HCT116 (cell line): Measurements from ENCODE around the gene KATNAL2. TPM values are rescaled to one million over a fixed set of nuclear protein-coding genes. Genes with fewer than 3 reads are reported as not detected.

Experiments
- ATAC-seq: fragments of 200-7000 bp; cut with Tn5 transposase; 2 replicates; pipeline ENCODE4 v1.9.1; 2020; ENCODE audit warnings: mild to moderate bottlenecking, moderate library complexity
- BruUV-seq: library from RNA; stranded (reverse); fragments of 400-500 nt; replicated peaks from 2 replicates; lab custom pipeline; 2021; lab: Mats Ljungman, UMichigan
- CTCF ChIA-PET: fragments of 300-600 bp; sonication (Branson Sonifier 250); formaldehyde crosslinking; loops from one replicate; lab custom pipeline; 2021; ENCODE audit warnings: antibody characterized with exemption; lab: Charles Lee
- POLR2A ChIA-PET: fragments of 300-600, 350-600 bp; sonication (Branson Sonifier 250); formaldehyde crosslinking; loops from one replicate; lab custom pipeline; 2021; ENCODE audit warnings: antibody characterized with exemption; lab: Charles Lee
- RAD21 ChIA-PET, 2 experiments: fragments of 300-600 bp; sonication (Branson Sonifier 250); formaldehyde crosslinking; loops; one replicate each; lab custom pipeline; 2023; ENCODE audit warnings: low total read pairs in 2 of 2; ENCODE audit not compliant: uncharacterized antibody in 2 of 2, unreplicated experiment in 2 of 2, low non-redundant PET in 1 of 2; lab: Charles Lee
- DNase-seq: peaks from one replicate; pipeline ENCODE4 v3.0.0-alpha.2; 2010; ENCODE audit warnings: low read depth, low spot score
- H2AFZ ChIP-seq: fragments of 200-600 bp; shearing (Covaris generic), sonication (generic); 2 replicates; pipeline ENCODE4 v1.6.1; 2017; ENCODE audit warnings: low read depth, mixed run types, mixed read lengths, antibody characterized with exemption, low read length; ENCODE audit not compliant: poor library complexity, severe bottlenecking
- H3K27ac ChIP-seq: 2 replicates; pipeline ENCODE4 v1.5.1; 2012; ENCODE audit warnings: low read depth, low read length
- H3K27me3 ChIP-seq: fragments of 200-600 bp; sonication (generic); 2 replicates; pipeline ENCODE4 v1.6.1; 2016; ENCODE audit warnings: mixed run types, low read length, mixed read lengths; ENCODE audit not compliant: insufficient read depth
- H3K36me3 ChIP-seq, 2 experiments: fragments of 200-500 bp in 1 of 2; fragments of 200-600 bp in 1 of 2; sonication (Bioruptor generic) in 1 of 2; sonication (generic) in 1 of 2; 2 replicates each; pipeline versions ENCODE4 v1.5.1 to v1.6.1; 2014 to 2016; ENCODE audit warnings: low read length in 2 of 2, inconsistent platforms in 1 of 2, mixed read lengths in 1 of 2, mixed run types in 1 of 2; ENCODE audit not compliant: insufficient read depth in 2 of 2, control insufficient read depth in 1 of 2
- H3K4me1 ChIP-seq, 2 experiments: fragments of 200-600 bp in 1 of 2; sonication (generic) in 1 of 2; 2 replicates each; pipeline versions ENCODE4 v1.5.1 to v1.6.1; 2012 to 2017; ENCODE audit warnings: low read length in 2 of 2, inconsistent platforms in 1 of 2, mild to moderate bottlenecking in 1 of 2, mixed read lengths in 1 of 2, mixed run types in 1 of 2, moderate library complexity in 1 of 2; ENCODE audit not compliant: insufficient read depth in 2 of 2, control insufficient read depth in 1 of 2
- H3K4me2 ChIP-seq: fragments of 200-600 bp; sonication (generic); 2 replicates; pipeline ENCODE4 v1.6.1; 2017; ENCODE audit warnings: mixed run types, low read length, mixed read lengths
- H3K4me3 ChIP-seq, 2 experiments: fragments of 200-600 bp in 1 of 2; sonication (generic) in 1 of 2; replicated peaks in 1 of 2; 2 replicates each; pipeline ENCODE4 v1.5.1; 2011 to 2016; ENCODE audit warnings: low read length in 2 of 2, control low read depth in 1 of 2, low read depth in 1 of 2, mild to moderate bottlenecking in 1 of 2, mixed read lengths in 1 of 2, mixed run types in 1 of 2
- H3K79me2 ChIP-seq: fragments of 200-600 bp; sonication (generic); 2 replicates; pipeline ENCODE4 v1.6.1; 2017; ENCODE audit warnings: mild to moderate bottlenecking, mixed run types, low read length, moderate library complexity, mixed read lengths; ENCODE audit not compliant: insufficient read depth
- H3K9ac ChIP-seq: fragments of 200-600 bp; sonication (generic); 2 replicates; pipeline ENCODE4 v1.6.1; 2016; ENCODE audit warnings: low read length, mixed read lengths
- H3K9me2 ChIP-seq: fragments of 200-600 bp; sonication (generic), shearing (Covaris generic); 2 replicates; pipeline ENCODE4 v1.6.1; 2017; ENCODE audit warnings: mixed run types, mild to moderate bottlenecking, moderate library complexity; ENCODE audit not compliant: insufficient read depth
- H3K9me3 ChIP-seq, 2 experiments: fragments of 200-500 bp in 1 of 2; fragments of 200-600 bp in 1 of 2; sonication (Bioruptor generic) in 1 of 2; sonication (generic) in 1 of 2; 2 replicates each; pipeline ENCODE4 v1.6.1; 2014 to 2017; ENCODE audit warnings: low read length in 2 of 2, mixed read lengths in 2 of 2, inconsistent platforms in 1 of 2, low read depth in 1 of 2, mild to moderate bottlenecking in 1 of 2, mixed run types in 1 of 2, moderate library complexity in 1 of 2; ENCODE audit not compliant: control insufficient read depth in 1 of 2, insufficient read depth in 1 of 2
- H4K20me1 ChIP-seq: fragments of 200-600 bp; sonication (generic), shearing (Covaris generic); 2 replicates; pipeline ENCODE4 v1.6.1; 2017; ENCODE audit warnings: mixed run types, mild to moderate bottlenecking, moderate library complexity; ENCODE audit not compliant: insufficient read depth
- EGR1 ChIP-seq: IDR thresholded peaks from 2 replicates; pipeline ENCODE4 v1.6.1; 2012; ENCODE audit warnings: low read depth
- FOSL1 ChIP-seq: IDR thresholded peaks from 2 replicates; pipeline ENCODE4 v1.6.1; 2012; ENCODE audit warnings: low read depth
- SIN3A ChIP-seq: IDR thresholded peaks from 2 replicates; pipeline ENCODE4 v1.6.1; 2012; ENCODE audit warnings: low read depth
- SRF ChIP-seq: IDR thresholded peaks from 2 replicates; pipeline ENCODE4 v1.6.1; 2012; ENCODE audit warnings: low read depth
- TCF7L2 ChIP-seq: IDR thresholded peaks from 2 replicates; pipeline ENCODE4 v1.7.0; 2011; ENCODE audit warnings: borderline replicate concordance, inconsistent platforms; ENCODE audit not compliant: insufficient read depth, insufficient read length; ENCODE audit errors: extremely low read depth
- ZNF274 ChIP-seq: fragments of 200-500 bp; sonication (Bioruptor generic); IDR thresholded peaks from 2 replicates; pipeline ENCODE4 v1.6.1; 2014; ENCODE audit warnings: mild to moderate bottlenecking, low read depth, low read length, inconsistent platforms
- intact Hi-C: fragments of 100-400 bp; cut with micrococcal nuclease; formaldehyde crosslinking; loops from 2 replicates; pipeline ENCODE4 v1.10.0; 2022
- total RNA-seq: library from RNA; stranded (reverse); gene quantifications from one replicate; pipeline ENCODE4 v1.2.1, GENCODE V29; 2021; ENCODE audit not compliant: unreplicated experiment
- TF ChIP-seq, protein P1 (sequence below), 3 experiments: fragments of 200-600 bp in 1 of 3; sonication (generic) in 1 of 3; IDR thresholded peaks in 2 of 3; conservative IDR thresholded peaks in 1 of 3; 2 replicates each; pipeline ENCODE4 v1.5.1; 2012 to 2017; ENCODE audit warnings: low read depth in 2 of 3, low read length in 2 of 3, antibody characterized with exemption in 1 of 3, borderline replicate concordance in 1 of 3, control low read depth in 1 of 3, mild to moderate bottlenecking in 1 of 3, mixed read lengths in 1 of 3, mixed run types in 1 of 3, moderate library complexity in 1 of 3; ENCODE audit not compliant: insufficient read depth in 1 of 3

The KATNAL2 gene
- total RNA-seq, 1 experiment from 2014 or later, result 2.0 TPM

DNA sequence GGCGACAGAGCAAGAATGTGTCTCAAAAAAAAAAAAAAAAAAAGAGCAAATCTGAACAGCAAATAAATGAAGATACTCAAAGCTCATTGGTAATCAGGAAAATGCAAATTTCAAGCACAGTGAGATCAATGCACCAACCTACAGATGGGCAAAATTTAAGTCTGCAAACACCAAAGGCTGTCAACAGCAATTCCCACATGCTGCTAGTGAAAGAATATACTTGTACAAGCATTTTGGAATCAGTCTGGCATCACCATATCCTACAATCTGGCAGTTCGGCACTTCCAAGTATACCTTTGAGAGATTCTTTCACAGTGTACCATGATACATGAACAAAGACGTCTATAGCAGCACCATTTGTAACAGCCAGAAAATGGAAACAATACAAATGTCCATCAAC is 228.8 kb downstream of the KATNAL2 start:
- Histone ChIP-seq H3K36me3 (no peaks in the 10 kb centered on the region), H3K4me1 (peaks cover 6 to 14% of the 10 kb centered on the region in 2 experiments; a peak in 2 of 4 replicates), H3K27ac (no peak overlapping the region), H2AFZ (no peak overlapping the region), H3K4me2 (no peak overlapping the region), H3K9ac (no peak overlapping the region), H4K20me1 (no peaks in the 10 kb centered on the region), H3K4me3 (no peak overlapping the region), H3K79me2 (peaks cover 76% of the 10 kb centered on the region), H3K9me3 (no peaks in the 10 kb centered on the region), H3K27me3 (no peaks in the 10 kb centered on the region), H3K9me2 (no peaks in the 10 kb centered on the region)
- DNase-seq (no peak), ATAC-seq (no peak)
- no TSS peak for BruUV-seq
- ChIA-PET POLR2A (no interaction called here), RAD21 (no interaction called here), CTCF (no interaction called here)
- TF ChIP-seq SRF, result no peak
- TF ChIP-seq FOSL1, result no peak
- TF ChIP-seq ZNF274, result no peak
- intact Hi-C loops, result no loop called here

DNA sequence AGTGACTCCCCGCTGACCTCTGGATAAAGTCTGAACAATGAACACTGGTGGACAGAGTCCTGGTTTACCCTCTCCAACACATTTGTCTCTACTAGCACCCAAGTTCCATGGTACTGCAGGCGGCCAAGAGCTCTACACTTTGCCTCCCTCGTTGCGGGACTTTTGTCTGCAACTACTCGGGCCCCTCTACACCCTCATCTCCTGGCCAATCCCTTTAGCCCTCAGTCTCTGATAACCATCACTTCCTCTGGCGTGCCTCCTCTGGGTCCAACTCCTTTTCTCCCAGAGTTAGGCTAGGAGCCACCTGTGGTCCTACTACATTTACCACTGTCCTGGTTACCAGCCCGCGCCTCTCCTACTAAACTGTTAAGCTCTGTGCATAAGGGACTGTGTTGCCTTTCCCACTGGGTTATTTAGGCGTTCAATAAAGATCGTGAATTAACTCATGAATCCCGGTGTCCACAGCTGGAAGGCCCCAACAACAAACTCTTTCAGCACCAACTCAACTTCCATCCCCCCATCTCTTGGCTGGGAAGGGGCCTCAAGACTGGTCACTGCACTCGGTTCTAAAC is 232.1 kb downstream of the KATNAL2 start:
- no peak for ATAC-seq
- H3K4me3 ChIP-seq, result peak overlapping the region; percentile 81 to 90
- no peak for DNase-seq
- no peak overlapping the region for H2AFZ ChIP-seq
- TF ChIP-seq EGR1 (no peak), TCF7L2 (no peak), SIN3A (no peak), SRF (no peak)
- TF ChIP-seq, protein P1, sequence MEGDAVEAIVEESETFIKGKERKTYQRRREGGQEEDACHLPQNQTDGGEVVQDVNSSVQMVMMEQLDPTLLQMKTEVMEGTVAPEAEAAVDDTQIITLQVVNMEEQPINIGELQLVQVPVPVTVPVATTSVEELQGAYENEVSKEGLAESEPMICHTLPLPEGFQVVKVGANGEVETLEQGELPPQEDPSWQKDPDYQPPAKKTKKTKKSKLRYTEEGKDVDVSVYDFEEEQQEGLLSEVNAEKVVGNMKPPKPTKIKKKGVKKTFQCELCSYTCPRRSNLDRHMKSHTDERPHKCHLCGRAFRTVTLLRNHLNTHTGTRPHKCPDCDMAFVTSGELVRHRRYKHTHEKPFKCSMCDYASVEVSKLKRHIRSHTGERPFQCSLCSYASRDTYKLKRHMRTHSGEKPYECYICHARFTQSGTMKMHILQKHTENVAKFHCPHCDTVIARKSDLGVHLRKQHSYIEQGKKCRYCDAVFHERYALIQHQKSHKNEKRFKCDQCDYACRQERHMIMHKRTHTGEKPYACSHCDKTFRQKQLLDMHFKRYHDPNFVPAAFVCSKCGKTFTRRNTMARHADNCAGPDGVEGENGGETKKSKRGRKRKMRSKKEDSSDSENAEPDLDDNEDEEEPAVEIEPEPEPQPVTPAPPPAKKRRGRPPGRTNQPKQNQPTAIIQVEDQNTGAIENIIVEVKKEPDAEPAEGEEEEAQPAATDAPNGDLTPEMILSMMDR (IDR thresholded peaks at IDR 0.05 in 2 of 3, conservative IDR thresholded peaks at IDR 0.05 in 1 of 3; ENCODE audit: borderline replicate concordance in 1 of 3, insufficient read depth in 1 of 3, low read depth in 2 of 3, low read length in 2 of 3), result no peak
- TF ChIP-seq, all 23 proteins: peak for 0
- H3K9me3 ChIP-seq, result no peaks in the 10 kb centered on the region
- ChIA-PET RAD21 (no interaction called here), POLR2A (no interaction called here), CTCF (interaction anchor here (1.3 kb wide), 1 partner anchor 13 kb away, joined by 3 read pairs; no protein-coding TSS in a partner anchor)
- H3K9me2 ChIP-seq, result no peaks in the 10 kb centered on the region
- H4K20me1 ChIP-seq, result no peaks in the 10 kb centered on the region
- H3K27me3 ChIP-seq, result no peaks in the 10 kb centered on the region
- peaks cover 8 to 16% of the 10 kb centered on the region in 2 experiments; a peak in 2 of 4 replicates for H3K4me1 ChIP-seq
- peaks cover 51% of the 10 kb centered on the region for H3K79me2 ChIP-seq
- peak overlapping the region; percentile 69 for H3K27ac ChIP-seq
- peak overlapping the region; percentile 81 for H3K9ac ChIP-seq
- peaks cover 3 to 7% of the 10 kb centered on the region in 2 experiments; a peak in 1 of 4 replicates for H3K36me3 ChIP-seq
- H3K4me2 ChIP-seq, result peak overlapping the region; percentile 97
- intact Hi-C loops, result loop anchor here (10.0 kb wide), 1 partner anchor 855 kb away; no protein-coding TSS in a partner anchor
- BruUV-seq, result no TSS peak
